NB4 (cell line): Measurements from ENCODE around the gene DNAJC15.

Source experiments
- CTCF ChIP-seq: IDR thresholded peaks from one replicate; pipeline ENCODE4 v1.5.1; 2012; ENCODE audit warnings: low read depth, low read length
- POLR2A ChIP-seq: IDR thresholded peaks from 2 replicates; pipeline ENCODE4 v1.6.1; 2011; ENCODE audit warnings: mild to moderate bottlenecking; ENCODE audit not compliant: insufficient read length; ENCODE audit errors: extremely low read depth

- TF ChIP-seq CTCF: no peak
- no peak for TF ChIP-seq POLR2A
Measured at GRCh38 chr13:43113603-43114002, 90.2 kb downstream of the DNAJC15 start.
